HepG2 (cell line): ENCODE data around the gene MPC1L. TPM values are rescaled to one million over a fixed set of nuclear protein-coding genes. Genes with fewer than 3 reads are reported as not detected.

ENCODE experiments used
- ATAC-seq: fragments of 200-7000 bp; cut with Tn5 transposase; 3 replicates; pipeline ENCODE4 v1.9.1; 2020; ENCODE audit warnings: mild to moderate bottlenecking, moderate library complexity
- BruUV-seq: library from RNA; stranded (reverse); fragments of 400-500 nt; replicated peaks from 2 replicates; lab custom pipeline; 2021; lab: Mats Ljungman, UMichigan
- CTCF ChIA-PET: fragments of 300-600 bp; formaldehyde crosslinking; extraction: SDS; loops from one replicate; lab custom pipeline; 2021; ENCODE audit warnings: low total read pairs, inconsistent platforms, low intra/inter-chr PET ratio; lab: Yijun Ruan, JAX
- POLR2A ChIA-PET: fragments of 350-600 bp; sonication (Branson Sonifier 250); formaldehyde crosslinking; loops from one replicate; lab custom pipeline; 2020; ENCODE audit warnings: antibody characterized with exemption, inconsistent platforms; lab: Yijun Ruan, JAX
- DNase-seq: peaks from one replicate; pipeline ENCODE4 v3.0.0-alpha.2; 2015; ENCODE audit warnings: low spot score
- FAIRE-seq: peaks from 3 replicates; lab custom pipeline; 2011; peaks lifted over from hg19 to GRCh38; lab: Jason Lieb, UNC
- H2AFZ ChIP-seq: one replicate; pipeline ENCODE4 v1.6.1; 2011; ENCODE audit warnings: low read length, inconsistent platforms
- H3K27ac ChIP-seq: fragments of 300-600 bp; 3 replicates; pipeline ENCODE4 v1.8.0; 2011; ENCODE audit warnings: mixed run types, mild to moderate bottlenecking, mixed read lengths, low read length, inconsistent platforms; ENCODE audit not compliant: insufficient read depth; ENCODE audit errors: extremely low read length
- H3K27me3 ChIP-seq, 2 experiments: fragments of 200-600 bp in 1 of 2; 2 replicates in 1 of 2; 3 replicates in 1 of 2; pipeline versions ENCODE4 v1.6.0 to v1.8.0; 2011; ENCODE audit warnings: low read length in 2 of 2, mild to moderate bottlenecking in 2 of 2, moderate library complexity in 2 of 2, inconsistent platforms in 1 of 2; ENCODE audit not compliant: insufficient read depth in 2 of 2, control insufficient read depth in 1 of 2
- H3K36me3 ChIP-seq, 2 experiments: fragments of 200-600 bp in 1 of 2; replicated peaks in 1 of 2; 2 replicates in 1 of 2; 3 replicates in 1 of 2; pipeline versions ENCODE4 v1.5.1 to v1.8.0; 2011; ENCODE audit warnings: low read length in 2 of 2, inconsistent platforms in 1 of 2; ENCODE audit not compliant: insufficient read depth in 2 of 2, control insufficient read depth in 1 of 2
- H3K4me1 ChIP-seq: 2 replicates; pipeline ENCODE4 v1.5.1; 2012; ENCODE audit warnings: low read length, inconsistent platforms; ENCODE audit not compliant: insufficient read depth
- H3K4me2 ChIP-seq: 2 replicates; pipeline ENCODE4 v1.6.0; 2011; ENCODE audit warnings: low read depth, low read length, inconsistent platforms
- H3K4me3 ChIP-seq, 3 experiments: fragments of 200-600 bp in 1 of 3; sonication (generic), shearing (Covaris generic) in 1 of 3; replicated peaks in 1 of 3; 2 replicates each; pipeline ENCODE4 v1.5.1; 2011 to 2016; ENCODE audit warnings: low read length in 3 of 3, inconsistent platforms in 2 of 3, low read depth in 2 of 3, mild to moderate bottlenecking in 2 of 3, control low read depth in 1 of 3, mixed read lengths in 1 of 3; ENCODE audit not compliant: insufficient read depth in 1 of 3
- H3K79me2 ChIP-seq: one replicate; pipeline ENCODE4 v1.6.1; 2011; ENCODE audit warnings: low read length, inconsistent platforms; ENCODE audit not compliant: insufficient read depth
- H3K9ac ChIP-seq: 2 replicates; pipeline ENCODE4 v1.6.0; 2011; ENCODE audit warnings: mild to moderate bottlenecking, low read depth, low read length, inconsistent platforms; ENCODE audit not compliant: insufficient read depth
- H3K9me3 ChIP-seq: 2 replicates; pipeline ENCODE4 v1.5.1; 2012; ENCODE audit warnings: mild to moderate bottlenecking, low read length
- H4K20me1 ChIP-seq: 2 replicates; pipeline ENCODE4 v1.6.0; 2011; ENCODE audit warnings: inconsistent platforms, mild to moderate bottlenecking, low read length, moderate library complexity; ENCODE audit not compliant: insufficient read depth
- AKAP8 ChIP-seq: sonication (generic); formaldehyde crosslinking; IDR thresholded peaks from 2 replicates; pipeline ENCODE4 v1.5.1; 2020; ENCODE audit warnings: mild to moderate bottlenecking, missing genetic modification reagents
- HNRNPK ChIP-seq: fragments of 200-400 bp; formaldehyde crosslinking; IDR thresholded peaks from 2 replicates; pipeline ENCODE4 v1.6.1; 2018; ENCODE audit warnings: low read length, low read depth, moderate library complexity, mild to moderate bottlenecking; ENCODE audit not compliant: poor library complexity, severe bottlenecking
- SAFB2 ChIP-seq: sonication (generic); formaldehyde crosslinking; IDR thresholded peaks from 2 replicates; pipeline ENCODE4 v1.5.1; 2020; ENCODE audit warnings: missing genetic modification reagents, low read depth, mild to moderate bottlenecking, borderline replicate concordance
- SATB2 ChIP-seq: sonication (generic); formaldehyde crosslinking; IDR thresholded peaks from 2 replicates; pipeline ENCODE4 v1.5.0; 2020; ENCODE audit warnings: missing genetic modification reagents
- SRF ChIP-seq: IDR thresholded peaks from 2 replicates; pipeline ENCODE4 v1.6.1; 2011; ENCODE audit warnings: mild to moderate bottlenecking, low read depth, low read length, moderate library complexity
- TGIF2 ChIP-seq: IDR thresholded peaks from 2 replicates; pipeline ENCODE4 v1.6.1; 2016; ENCODE audit warnings: control low read depth, missing compliant biosample characterization
- YEATS4 ChIP-seq: sonication (generic); formaldehyde crosslinking; IDR thresholded peaks from 2 replicates; pipeline ENCODE4 v1.4.0; 2020; ENCODE audit warnings: missing genetic modification reagents, borderline replicate concordance
- ZFP41 ChIP-seq: sonication (generic); formaldehyde crosslinking; IDR thresholded peaks from 2 replicates; pipeline ENCODE4 v1.4.0; 2020; ENCODE audit warnings: mild to moderate bottlenecking, missing genetic modification reagents, borderline replicate concordance
- ZMYM2 ChIP-seq: sonication (generic); formaldehyde crosslinking; IDR thresholded peaks from 2 replicates; pipeline ENCODE4 v1.8.0; 2022; ENCODE audit warnings: mild to moderate bottlenecking, missing genetic modification reagents
- ZNF501 ChIP-seq: sonication (generic); formaldehyde crosslinking; IDR thresholded peaks from 2 replicates; pipeline ENCODE4 v1.5.1; 2020; ENCODE audit warnings: mild to moderate bottlenecking, moderate library complexity, missing genetic modification reagents
- WGBS: methylation state at CpG from one replicate; pipeline ENCODE4 v1.1.6; 2017; ENCODE audit warnings: low lambda C conversion rate; 5-methylcytosine and 5-hydroxymethylcytosine counted together
- in situ Hi-C: cut with HindIII; loops from 2 replicates; pipeline ENCODE4 v1.10.0; 2017; ENCODE audit warnings: low pct_unique_long_range_greater_than_20kb; ENCODE audit not compliant: extremely low pct_ligation_motif_present
- intact Hi-C: fragments of 100-400 bp; cut with micrococcal nuclease; formaldehyde crosslinking; loops from one replicate; pipeline ENCODE4 v1.10.0; 2022; ENCODE audit not compliant: unreplicated experiment
- polyA plus RNA-seq, 8 experiments: library from polyadenylated mRNA; depleted of rRNA in 3 of 8; stranded (reverse) in 7 of 8; unstranded in 1 of 8; fragments of >200 nt; fragmentation: Illumina TruSeq in 4 of 8; extraction: Trizol in 4 of 8; gene quantifications; 2 replicates each; pipeline versions ENCODE4 v1.2.1 to v1.2.3, GENCODE V29; 2011 to 2016; ENCODE audit warnings: low read depth in 4 of 8, missing spikeins in 1 of 8, mixed read lengths in 1 of 8; ENCODE audit not compliant: insufficient read depth in 1 of 8
- total RNA-seq, 5 experiments: library from RNA; depleted of rRNA; stranded (reverse); fragments of >200 nt; fragmentation: Illumina TruSeq; extraction: Trizol; gene quantifications; 2 replicates each; pipeline ENCODE4 v1.2.3, GENCODE V29; 2016; ENCODE audit warnings: low read depth in 1 of 5
- TF ChIP-seq, protein P1 (sequence below): sonication (generic); formaldehyde crosslinking; IDR thresholded peaks from 2 replicates; pipeline ENCODE4 v1.5.0; 2020; ENCODE audit warnings: mild to moderate bottlenecking, missing genetic modification reagents, moderate library complexity
- TF ChIP-seq, protein P2 (sequence below), 2 experiments: sonication (generic) in 1 of 2; formaldehyde crosslinking in 1 of 2; IDR thresholded peaks; 2 replicates each; pipeline versions ENCODE4 v1.4.0 to v1.6.1; 2016 to 2020; ENCODE audit warnings: borderline replicate concordance in 1 of 2, low read depth in 1 of 2, mild to moderate bottlenecking in 1 of 2, missing genetic modification reagents in 1 of 2
- TF ChIP-seq, protein P3 (sequence below): fragments of 450-650 bp; IDR thresholded peaks from 2 replicates; pipeline ENCODE4 v1.6.1; 2017; ENCODE audit warnings: mild to moderate bottlenecking

The MPC1L gene
- total and polyA plus RNA-seq, 2 of the 13 experiments (the other 11 are each of a cell fraction or from before 2014, with no cell fraction given): not detected

GRCh38 chrX:40647307-40648197 lies 24.3 kb downstream of the MPC1L start, which contains the start of gene CXorf38:
CXorf38 (minus strand) TSS chrX:40647561; CDS start chrX:40647520, 41 bp downstream.
- Histone ChIP-seq H3K4me1 (peaks cover 11% of the 10 kb centered on the region), H3K4me3 (peak within 1 kb of the TSS; percentile 69 to 79 (median 75)), H3K9me3 (no peaks in the 10 kb centered on the region), H2AFZ (no peak within 1 kb of the TSS), H3K79me2 (peaks cover 24% of the 10 kb centered on the region), H3K36me3 (no peaks in the 10 kb centered on the region), H3K27ac (peak within 1 kb of the TSS; percentile 54), H3K27me3 (no peaks in the 10 kb centered on the region), H3K4me2 (peak within 1 kb of the TSS; percentile 75), H3K9ac (peak within 1 kb of the TSS; percentile 73), H4K20me1 (no peaks in the 10 kb centered on the region)
- intact Hi-C loops: loop anchor here (10.0 kb wide), 2 partner anchors 63 to 103 kb away; partner anchors contain the start of gene ATP6AP2
- CTCF ChIA-PET: no interaction called here
- in situ Hi-C loops: no loop called here
- no peak for FAIRE-seq
- no TSS peak for BruUV-seq
- peak; percentile 90 for ATAC-seq
- 40% methylated on average over 6 of the region's 66 CpGs for WGBS
- POLR2A ChIA-PET: interaction anchor here (0.6 to 1.3 kb wide), 2 partner anchors 67 to 381 kb away, joined by 3 read pairs; partner anchors contain the start of gene ATP6AP2
- peak; percentile 69 for DNase-seq
- no peak for TF ChIP-seq SRF
- TF ChIP-seq HNRNPK: peak; percentile 72
- no peak for TF ChIP-seq ZNF501 (CRISPR knock-in tag)
- TF ChIP-seq TGIF2 (CRISPR knock-in tag): 0 out of 2 replicates have a peak, but pooled peaks have one; percentile 7
- TF ChIP-seq ZMYM2 (CRISPR knock-in tag): no peak
- TF ChIP-seq, protein P1, sequence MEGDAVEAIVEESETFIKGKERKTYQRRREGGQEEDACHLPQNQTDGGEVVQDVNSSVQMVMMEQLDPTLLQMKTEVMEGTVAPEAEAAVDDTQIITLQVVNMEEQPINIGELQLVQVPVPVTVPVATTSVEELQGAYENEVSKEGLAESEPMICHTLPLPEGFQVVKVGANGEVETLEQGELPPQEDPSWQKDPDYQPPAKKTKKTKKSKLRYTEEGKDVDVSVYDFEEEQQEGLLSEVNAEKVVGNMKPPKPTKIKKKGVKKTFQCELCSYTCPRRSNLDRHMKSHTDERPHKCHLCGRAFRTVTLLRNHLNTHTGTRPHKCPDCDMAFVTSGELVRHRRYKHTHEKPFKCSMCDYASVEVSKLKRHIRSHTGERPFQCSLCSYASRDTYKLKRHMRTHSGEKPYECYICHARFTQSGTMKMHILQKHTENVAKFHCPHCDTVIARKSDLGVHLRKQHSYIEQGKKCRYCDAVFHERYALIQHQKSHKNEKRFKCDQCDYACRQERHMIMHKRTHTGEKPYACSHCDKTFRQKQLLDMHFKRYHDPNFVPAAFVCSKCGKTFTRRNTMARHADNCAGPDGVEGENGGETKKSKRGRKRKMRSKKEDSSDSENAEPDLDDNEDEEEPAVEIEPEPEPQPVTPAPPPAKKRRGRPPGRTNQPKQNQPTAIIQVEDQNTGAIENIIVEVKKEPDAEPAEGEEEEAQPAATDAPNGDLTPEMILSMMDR: 0 out of 2 replicates have a peak, but pooled peaks have one; percentile 19
- peak; percentile 65; the same call in 1 of the 2 replicates for TF ChIP-seq AKAP8 (CRISPR knock-in tag)
- no peak for TF ChIP-seq SATB2 (CRISPR knock-in tag)
- no peak for TF ChIP-seq ZFP41 (CRISPR knock-in tag)
- TF ChIP-seq, protein P2, sequence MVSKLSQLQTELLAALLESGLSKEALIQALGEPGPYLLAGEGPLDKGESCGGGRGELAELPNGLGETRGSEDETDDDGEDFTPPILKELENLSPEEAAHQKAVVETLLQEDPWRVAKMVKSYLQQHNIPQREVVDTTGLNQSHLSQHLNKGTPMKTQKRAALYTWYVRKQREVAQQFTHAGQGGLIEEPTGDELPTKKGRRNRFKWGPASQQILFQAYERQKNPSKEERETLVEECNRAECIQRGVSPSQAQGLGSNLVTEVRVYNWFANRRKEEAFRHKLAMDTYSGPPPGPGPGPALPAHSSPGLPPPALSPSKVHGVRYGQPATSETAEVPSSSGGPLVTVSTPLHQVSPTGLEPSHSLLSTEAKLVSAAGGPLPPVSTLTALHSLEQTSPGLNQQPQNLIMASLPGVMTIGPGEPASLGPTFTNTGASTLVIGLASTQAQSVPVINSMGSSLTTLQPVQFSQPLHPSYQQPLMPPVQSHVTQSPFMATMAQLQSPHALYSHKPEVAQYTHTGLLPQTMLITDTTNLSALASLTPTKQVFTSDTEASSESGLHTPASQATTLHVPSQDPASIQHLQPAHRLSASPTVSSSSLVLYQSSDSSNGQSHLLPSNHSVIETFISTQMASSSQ (IDR thresholded peaks at IDR 0.05; ENCODE audit: low read depth): no peak
- TF ChIP-seq, protein P2 (CRISPR knock-in tag; IDR thresholded peaks at IDR 0.05; ENCODE audit: borderline replicate concordance): 0 out of 2 replicates have a peak, but pooled peaks have one; percentile 8
- TF ChIP-seq, protein P3, sequence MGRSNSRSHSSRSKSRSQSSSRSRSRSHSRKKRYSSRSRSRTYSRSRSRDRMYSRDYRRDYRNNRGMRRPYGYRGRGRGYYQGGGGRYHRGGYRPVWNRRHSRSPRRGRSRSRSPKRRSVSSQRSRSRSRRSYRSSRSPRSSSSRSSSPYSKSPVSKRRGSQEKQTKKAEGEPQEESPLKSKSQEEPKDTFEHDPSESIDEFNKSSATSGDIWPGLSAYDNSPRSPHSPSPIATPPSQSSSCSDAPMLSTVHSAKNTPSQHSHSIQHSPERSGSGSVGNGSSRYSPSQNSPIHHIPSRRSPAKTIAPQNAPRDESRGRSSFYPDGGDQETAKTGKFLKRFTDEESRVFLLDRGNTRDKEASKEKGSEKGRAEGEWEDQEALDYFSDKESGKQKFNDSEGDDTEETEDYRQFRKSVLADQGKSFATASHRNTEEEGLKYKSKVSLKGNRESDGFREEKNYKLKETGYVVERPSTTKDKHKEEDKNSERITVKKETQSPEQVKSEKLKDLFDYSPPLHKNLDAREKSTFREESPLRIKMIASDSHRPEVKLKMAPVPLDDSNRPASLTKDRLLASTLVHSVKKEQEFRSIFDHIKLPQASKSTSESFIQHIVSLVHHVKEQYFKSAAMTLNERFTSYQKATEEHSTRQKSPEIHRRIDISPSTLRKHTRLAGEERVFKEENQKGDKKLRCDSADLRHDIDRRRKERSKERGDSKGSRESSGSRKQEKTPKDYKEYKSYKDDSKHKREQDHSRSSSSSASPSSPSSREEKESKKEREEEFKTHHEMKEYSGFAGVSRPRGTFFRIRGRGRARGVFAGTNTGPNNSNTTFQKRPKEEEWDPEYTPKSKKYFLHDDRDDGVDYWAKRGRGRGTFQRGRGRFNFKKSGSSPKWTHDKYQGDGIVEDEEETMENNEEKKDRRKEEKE: no peak
- 0 out of 2 replicates have a peak, but pooled peaks have one; percentile 38 for TF ChIP-seq SAFB2 (CRISPR knock-in tag)
- TF ChIP-seq YEATS4 (CRISPR knock-in tag): peak; percentile 41; the same call in 1 of the 2 replicates
